PFSK-1 (cell line): ENCODE data around the gene PAX8.

Experiments used
- FOXP2 ChIP-seq: optimal IDR thresholded peaks from 2 replicates; pipeline ENCODE3; 2011; ENCODE audit warnings: borderline replicate concordance, control low read depth, inconsistent platforms; ENCODE audit not compliant: insufficient read depth; ENCODE audit errors: extremely low read length, extremely low read depth
- POLR2AphosphoS5 ChIP-seq: IDR thresholded peaks from 2 replicates; pipeline ENCODE4 v1.6.1; 2012; ENCODE audit warnings: low read depth, mild to moderate bottlenecking, control low read depth, low read length, moderate library complexity
- REST ChIP-seq, 2 experiments: IDR thresholded peaks; 2 replicates each; pipeline versions ENCODE4 v1.6.1 to v1.8.0; 2011 to 2012; ENCODE audit warnings: low read depth in 2 of 2, low read length in 2 of 2, control low read depth in 1 of 2, inconsistent platforms in 1 of 2, mild to moderate bottlenecking in 1 of 2, moderate library complexity in 1 of 2; ENCODE audit not compliant: insufficient read depth in 1 of 2
- SIN3A ChIP-seq: IDR thresholded peaks from 2 replicates; pipeline ENCODE4 v1.6.1; 2012; ENCODE audit warnings: mild to moderate bottlenecking, low read length, moderate library complexity, borderline replicate concordance; ENCODE audit not compliant: insufficient read depth
- TAF1 ChIP-seq: IDR thresholded peaks from 2 replicates; pipeline ENCODE4 v1.6.1; 2012; ENCODE audit warnings: low read length, control low read depth, borderline replicate concordance; ENCODE audit not compliant: insufficient read depth

- TF ChIP-seq POLR2AphosphoS5 (no peak), REST (IDR thresholded peaks at IDR 0.05; ENCODE audit: insufficient read depth in 1 of 2, low read depth in 2 of 2, low read length in 2 of 2) (no peak), TAF1 (no peak), SIN3A (no peak), FOXP2 (no peak)
Measured at GRCh38 chr2:113272477-113272876, 6.2 kb downstream of the PAX8 start.
